Muscle of leg (tissue), 16 donors: ENCODE data around the gene MEG3. TPM values are rescaled to one million over a fixed set of nuclear protein-coding genes. Genes with fewer than 3 reads are reported as not detected.

ENCODE experiments used
- DNase-seq: peaks from one replicate; pipeline ENCODE4 v3.0.0; 2013
- H3K27ac ChIP-seq: one replicate; pipeline ENCODE4 v1.5.1; 2013; ENCODE audit warnings: mild to moderate bottlenecking, low read length, control low read depth
- H3K27me3 ChIP-seq: one replicate; pipeline ENCODE4 v1.6.1; 2013; ENCODE audit warnings: low read length; ENCODE audit not compliant: control insufficient read depth, insufficient read depth
- H3K36me3 ChIP-seq: one replicate; pipeline ENCODE4 v1.6.1; 2013; ENCODE audit warnings: low read length; ENCODE audit not compliant: control insufficient read depth, insufficient read depth
- H3K4me1 ChIP-seq: one replicate; pipeline ENCODE4 v1.6.1; 2013; ENCODE audit warnings: low read length; ENCODE audit not compliant: control insufficient read depth, insufficient read depth
- H3K4me3 ChIP-seq: one replicate; pipeline ENCODE4 v1.5.1; 2013; ENCODE audit warnings: low read length, control low read depth
- H3K9me3 ChIP-seq: replicated peaks from 2 replicates; pipeline ENCODE4 v1.6.1; 2013; ENCODE audit warnings: low read depth, low read length; ENCODE audit not compliant: control insufficient read depth
- WGBS: methylation state at CpG from one replicate; pipeline ENCODE4 v1.1.5; 2013; ENCODE audit warnings: missing lambda C conversion rate; ENCODE audit not compliant: insufficient coverage; 5-methylcytosine and 5-hydroxymethylcytosine counted together
- long read RNA-seq, 11 donors: transcript quantifications; one replicate each; lab custom pipeline, GENCODE V29; 2026
- polyA plus RNA-seq, 8 donors: library from polyadenylated mRNA; unstranded; fragments of 120-200 nt; gene quantifications; one replicate each; pipeline versions ENCODE4 v1.2.1 to v1.2.3, GENCODE V29; 2013; ENCODE audit warnings: inconsistent platforms in 1 of 8, low replicate concordance in 1 of 8; ENCODE audit not compliant: insufficient read length in 8 of 8, insufficient read depth in 1 of 8
- total RNA-seq: library from RNA; stranded (reverse); fragments of 120-200 nt; gene quantifications from one replicate; pipeline ENCODE4 v1.2.4, GENCODE V29; 2013

MEG3 gene
- total RNA-seq: 2,358 TPM
- polyA plus RNA-seq: 1,000 to 10,000 TPM; 2,107 to 7,026 (median 4,234) TPM
- long read RNA-seq, donor 1, full-length matches to known transcripts: 1,006 of 1,422 reads
- long read RNA-seq, donor 1, partial matches to known transcripts: 253 of 1,422 reads
- long read RNA-seq, donor 1, other reads (novel, unspliced or antisense): 163 of 1,422 reads
- long read RNA-seq, donor 2, full-length matches to known transcripts: 136 of 157 reads
- long read RNA-seq, donor 2, partial matches to known transcripts: 11 of 157 reads
- long read RNA-seq, donor 2, other reads (novel, unspliced or antisense): 10 of 157 reads
- long read RNA-seq, donor 3, full-length matches to known transcripts: 2,085 of 3,408 reads
- long read RNA-seq, donor 3, partial matches to known transcripts: 751 of 3,408 reads
- long read RNA-seq, donor 3, other reads (novel, unspliced or antisense): 572 of 3,408 reads
- long read RNA-seq, donor 4, full-length matches to known transcripts: 928 of 1,287 reads
- long read RNA-seq, donor 4, partial matches to known transcripts: 238 of 1,287 reads
- long read RNA-seq, donor 4, other reads (novel, unspliced or antisense): 121 of 1,287 reads
- long read RNA-seq, donor 5, full-length matches to known transcripts: 1,450 of 2,183 reads
- long read RNA-seq, donor 5, partial matches to known transcripts: 437 of 2,183 reads
- long read RNA-seq, donor 5, other reads (novel, unspliced or antisense): 296 of 2,183 reads
- long read RNA-seq, donor 6, full-length matches to known transcripts: 5,082 of 7,379 reads
- long read RNA-seq, donor 6, partial matches to known transcripts: 1,308 of 7,379 reads
- long read RNA-seq, donor 6, other reads (novel, unspliced or antisense): 989 of 7,379 reads
- long read RNA-seq, donor 7, full-length matches to known transcripts: 1,426 of 2,011 reads
- long read RNA-seq, donor 7, partial matches to known transcripts: 389 of 2,011 reads
- long read RNA-seq, donor 7, other reads (novel, unspliced or antisense): 196 of 2,011 reads
- long read RNA-seq, donor 8, full-length matches to known transcripts: 937 of 1,519 reads
- long read RNA-seq, donor 8, partial matches to known transcripts: 414 of 1,519 reads
- long read RNA-seq, donor 8, other reads (novel, unspliced or antisense): 168 of 1,519 reads
- long read RNA-seq, donor 9, full-length matches to known transcripts: 1,015 of 1,433 reads
- long read RNA-seq, donor 9, partial matches to known transcripts: 328 of 1,433 reads
- long read RNA-seq, donor 9, other reads (novel, unspliced or antisense): 90 of 1,433 reads
- long read RNA-seq, donor 10, full-length matches to known transcripts: 2,425 of 3,686 reads
- long read RNA-seq, donor 10, partial matches to known transcripts: 933 of 3,686 reads
- long read RNA-seq, donor 10, other reads (novel, unspliced or antisense): 328 of 3,686 reads
- long read RNA-seq, donor 11, full-length matches to known transcripts: 1,350 of 1,872 reads
- long read RNA-seq, donor 11, partial matches to known transcripts: 302 of 1,872 reads
- long read RNA-seq, donor 11, other reads (novel, unspliced or antisense): 220 of 1,872 reads

- Histone ChIP-seq H3K27me3 (no peaks in the 10 kb centered on the region), H3K4me3 (peak within 1 kb of the TSS; percentile 83), H3K9me3 (peaks cover 2% of the 10 kb centered on the region), H3K4me1 (peaks cover 65% of the 10 kb centered on the region), H3K36me3 (peaks cover 27% of the 10 kb centered on the region), H3K27ac (peak within 1 kb of the TSS; percentile 99)
- peak; percentile 96 for DNase-seq
- WGBS: 50% methylated on average over 36 of the region's 39 CpGs
Measured at GRCh38 chr14:100825713-100826331, at the start of gene MEG3. Gene MEG3, plus strand, starts transcription at chr14:100826118.

DNA sequence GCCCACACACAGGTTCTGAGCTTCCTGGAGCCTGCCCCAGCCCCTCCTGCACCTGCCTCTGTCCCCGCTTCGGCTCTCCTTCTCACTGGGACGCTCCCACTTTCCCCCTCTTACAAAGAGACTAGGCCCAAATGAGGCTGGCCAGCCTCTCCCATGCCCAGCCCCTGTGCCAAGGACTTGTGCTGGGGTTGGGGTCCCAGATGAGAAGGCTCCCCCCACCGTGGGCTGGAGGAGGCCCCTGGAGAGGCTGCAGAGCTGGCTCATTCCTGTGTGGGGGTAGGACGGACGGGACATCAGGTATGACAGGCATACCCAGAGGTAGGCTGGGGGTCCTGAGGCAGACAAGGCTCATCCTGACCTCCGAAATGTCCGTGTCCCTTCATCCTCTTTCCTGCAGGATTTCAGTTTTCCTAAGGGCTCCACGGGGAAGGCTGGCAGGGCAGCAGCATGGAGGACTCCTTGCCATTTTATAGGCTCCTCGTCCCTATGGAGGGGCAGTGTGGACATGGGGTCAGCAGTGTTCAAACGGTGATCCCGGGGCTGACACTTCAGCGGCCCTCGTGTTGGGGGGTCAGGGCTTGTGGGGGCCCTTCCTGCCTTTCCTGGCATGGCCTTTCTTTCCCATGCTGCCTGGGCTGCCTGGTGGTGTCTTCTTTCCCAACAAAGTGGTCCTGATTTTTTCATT is 49.1 kb upstream of the MEG3 start:
- no peaks in the 10 kb centered on the region for H3K27me3 ChIP-seq
- WGBS: 77% methylated on average over 10 of the region's 14 CpGs
- no peaks in the 10 kb centered on the region for H3K9me3 ChIP-seq
- H3K4me3 ChIP-seq: peak overlapping the region; percentile 6
- no peaks in the 10 kb centered on the region for H3K36me3 ChIP-seq
- DNase-seq: no peak
- H3K27ac ChIP-seq: peak overlapping the region; percentile 85
- peaks cover 86% of the 10 kb centered on the region for H3K4me1 ChIP-seq

- Histone ChIP-seq H3K9me3 (no peaks in the 10 kb centered on the region), H3K27ac (peak overlapping the region; percentile 85), H3K4me3 (no peak overlapping the region), H3K4me1 (peaks cover 85% of the 10 kb centered on the region), H3K36me3 (no peaks in the 10 kb centered on the region), H3K27me3 (no peaks in the 10 kb centered on the region)
- WGBS: 62% methylated on average over 6 of the region's 11 CpGs
- peak; percentile 49 for DNase-seq
Measured at GRCh38 chr14:100777366-100777817, 48.5 kb upstream of the MEG3 start.

DNA sequence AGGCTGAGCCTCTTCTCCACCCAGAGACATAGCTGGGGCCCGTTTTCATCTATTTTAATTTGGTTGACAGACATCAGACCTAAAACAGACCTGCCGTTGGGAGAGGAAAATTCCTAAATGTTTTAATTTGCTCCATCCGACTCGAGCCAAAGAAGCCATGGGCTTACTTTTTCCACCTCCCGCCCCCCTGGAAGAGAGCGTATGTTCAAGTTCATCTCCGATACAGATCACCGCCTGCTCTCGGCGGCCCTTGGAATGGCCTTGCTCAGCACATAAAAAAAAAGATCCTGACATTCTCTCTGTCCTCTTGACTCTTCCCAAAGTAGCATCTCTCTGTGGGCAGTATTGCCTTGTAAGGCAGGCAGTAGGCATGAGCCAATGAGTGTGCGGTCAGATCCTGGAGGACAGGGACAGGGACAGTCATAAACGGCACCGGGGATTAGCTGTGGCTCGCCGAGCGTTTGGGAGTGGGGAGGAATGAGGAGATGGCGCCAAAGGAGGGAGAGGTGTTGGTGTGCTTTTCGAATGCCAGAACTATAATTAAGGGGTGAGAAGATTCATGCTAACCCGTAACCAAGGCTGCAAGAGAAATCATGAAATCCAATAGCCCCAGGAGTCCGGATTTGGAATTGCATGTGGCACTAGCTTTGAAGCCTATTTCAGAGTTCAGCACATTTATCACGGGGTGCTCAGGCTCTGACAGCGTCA is 47.9 kb upstream of the MEG3 start:
- Histone ChIP-seq H3K4me3 (no peak overlapping the region), H3K27me3 (no peaks in the 10 kb centered on the region), H3K27ac (peak overlapping the region; percentile 85), H3K36me3 (no peaks in the 10 kb centered on the region), H3K9me3 (no peaks in the 10 kb centered on the region), H3K4me1 (peaks cover 85% of the 10 kb centered on the region)
- peak; percentile 89 for DNase-seq
- WGBS: 42% methylated on average over 17 of the region's 22 CpGs

DNA sequence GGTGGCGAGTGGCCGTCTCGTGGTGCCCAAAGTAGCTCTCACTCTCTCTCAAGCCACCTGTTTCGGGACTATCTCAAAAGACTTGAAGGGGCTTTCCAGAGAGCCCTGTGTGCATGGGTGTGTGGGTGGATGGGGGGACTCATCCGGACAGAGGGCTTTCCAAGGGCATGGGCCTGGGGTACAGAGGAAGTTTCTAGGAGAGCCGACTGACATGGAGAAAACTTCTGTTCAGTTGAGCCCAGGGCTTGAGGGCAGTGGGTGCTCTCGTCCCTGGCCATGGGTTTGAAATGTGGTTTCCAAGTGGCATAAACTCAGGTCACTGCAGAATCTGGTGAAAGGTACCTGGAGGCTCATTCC is 47.4 kb upstream of the MEG3 start:
- peak overlapping the region; percentile 85 for H3K27ac ChIP-seq
- WGBS: 81% methylated on average over 3 of the region's 7 CpGs
- H3K27me3 ChIP-seq: no peaks in the 10 kb centered on the region

GRCh38 chr14:100778951-100779690 is 46.8 kb upstream of the MEG3 start:
- WGBS: 74% methylated on average over 22 of the region's 24 CpGs
- Histone ChIP-seq H3K4me1 (peaks cover 85% of the 10 kb centered on the region), H3K4me3 (no peak overlapping the region), H3K36me3 (no peaks in the 10 kb centered on the region), H3K27me3 (no peaks in the 10 kb centered on the region), H3K27ac (peak overlapping the region; percentile 85), H3K9me3 (no peaks in the 10 kb centered on the region)
- DNase-seq: no peak

More for the DNA sequence above, 47.4 kb upstream of the MEG3 start:
- Histone ChIP-seq H3K36me3 (no peaks in the 10 kb centered on the region), H3K4me3 (no peak overlapping the region), H3K4me1 (peaks cover 85% of the 10 kb centered on the region), H3K9me3 (no peaks in the 10 kb centered on the region)
- no peak for DNase-seq

- H3K4me3 ChIP-seq: no peak overlapping the region
- H3K27ac ChIP-seq: peak overlapping the region; percentile 85
- H3K9me3 ChIP-seq: no peaks in the 10 kb centered on the region
- no peaks in the 10 kb centered on the region for H3K27me3 ChIP-seq
- H3K4me1 ChIP-seq: peaks cover 87% of the 10 kb centered on the region
- no peaks in the 10 kb centered on the region for H3K36me3 ChIP-seq
- no peak for DNase-seq
- 91% methylated on average over 12 of the region's 13 CpGs for WGBS
Measured at GRCh38 chr14:100779691-100780080, 46.2 kb upstream of the MEG3 start.

- Histone ChIP-seq H3K27me3 (no peaks in the 10 kb centered on the region), H3K4me1 (peaks cover 91% of the 10 kb centered on the region)
- 89% methylated on average over 7 of the region's 12 CpGs for WGBS
Measured at GRCh38 chr14:100780246-100780645, 45.7 kb upstream of the MEG3 start.

More at GRCh38 chr14:100780246-100780645, 45.7 kb upstream of the MEG3 start:
- H3K36me3 ChIP-seq: no peaks in the 10 kb centered on the region
- no peak for DNase-seq
- H3K4me3 ChIP-seq: no peak overlapping the region
- H3K9me3 ChIP-seq: no peaks in the 10 kb centered on the region
- H3K27ac ChIP-seq: peak overlapping the region; percentile 85
